Activated T-cell treated with anti-CD3 and anti-CD28 coated beads, Interleukin-2, amount 50 U/mL, for 48 hours (primary cell): ENCODE results near the gene TRA2A.
"Not testable (repeated sequence)": the region's sequence is repeated elsewhere in the genome, so short reads cannot be mapped to it uniquely, and the experiment has no call there.

Experiments used
- DNase-seq, 2 experiments: peaks; one replicate each; pipeline ENCODE4 v3.0.0-alpha.2; 2020

TRA2A gene

DNA sequence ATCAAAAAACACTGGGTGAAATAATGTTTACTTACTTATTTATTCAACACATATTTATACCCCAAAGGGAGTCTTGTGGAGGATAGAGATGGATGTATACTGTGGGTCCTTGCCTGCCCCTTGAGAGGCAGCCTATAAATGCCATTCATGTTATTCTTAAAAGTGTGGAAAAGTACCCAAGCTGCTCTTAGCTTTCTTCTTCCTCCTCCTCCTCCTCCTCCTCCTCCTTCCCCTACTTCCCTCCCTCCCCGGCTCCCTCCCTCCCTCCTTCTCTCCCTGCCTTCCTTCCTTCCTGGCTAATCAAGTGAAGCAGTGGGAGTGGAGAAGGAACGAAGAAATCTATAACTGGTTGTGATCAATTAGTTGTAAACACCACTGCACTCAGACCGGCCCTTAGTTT lies 40.3 kb downstream of the TRA2A start:
- no peak for DNase-seq

DNA sequence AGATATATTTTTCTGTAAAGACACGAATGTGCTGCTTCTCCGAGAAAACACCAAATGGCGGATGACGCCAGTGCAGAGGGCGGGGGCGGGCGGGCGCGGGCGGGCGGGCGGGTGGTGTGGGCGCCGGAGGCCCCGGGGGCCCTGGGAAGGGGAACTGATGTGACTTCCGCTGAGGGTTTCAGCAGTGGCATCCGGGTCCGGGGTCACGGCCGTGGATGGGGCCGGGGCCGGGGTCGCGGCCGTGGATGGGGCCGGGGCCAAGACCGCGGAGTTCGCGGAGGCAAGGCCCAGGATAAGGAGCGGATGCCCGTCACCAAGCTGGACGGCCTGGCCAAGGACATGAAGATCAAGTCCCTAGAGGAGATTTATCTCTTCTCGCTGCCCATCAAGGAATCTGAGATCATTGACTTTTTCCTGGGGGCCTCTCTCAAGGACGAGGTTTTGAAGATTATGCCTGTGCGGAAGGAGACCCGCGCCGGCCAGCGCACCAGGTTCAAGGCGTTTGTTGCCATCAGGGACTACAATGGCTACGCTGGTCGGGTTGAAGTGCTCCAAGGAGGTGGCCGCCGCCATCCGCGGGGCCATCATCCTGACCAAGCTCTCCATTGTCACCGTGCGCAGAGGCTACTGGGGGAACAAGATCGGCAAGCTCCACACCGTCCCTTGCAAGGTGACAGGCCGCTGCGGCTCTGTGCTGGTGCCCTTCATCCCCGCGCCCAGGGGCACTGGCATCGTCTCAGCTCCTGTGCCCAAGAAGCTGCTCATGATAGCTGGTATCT lies 41.2 kb downstream of the TRA2A start:
- peak; percentile 49 to 66 for DNase-seq

DNA sequence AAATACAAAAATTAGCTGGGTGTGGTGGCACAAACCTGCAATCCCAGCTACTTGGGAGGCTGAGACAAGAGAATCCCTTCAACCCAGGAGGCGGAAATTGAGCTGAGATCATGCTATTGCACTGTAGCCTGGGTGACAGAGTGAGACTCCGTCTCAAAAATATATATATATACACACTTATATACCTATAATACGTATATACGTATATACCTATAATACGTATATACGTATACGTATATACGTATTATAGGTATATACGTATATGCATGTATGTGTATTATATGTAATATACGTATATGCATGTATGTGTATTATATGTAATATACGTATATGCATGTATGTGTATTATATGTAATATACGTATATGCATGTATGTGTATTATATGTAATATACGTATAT lies 43.1 kb downstream of the TRA2A start:
- not testable (repeated sequence) for DNase-seq

DNA sequence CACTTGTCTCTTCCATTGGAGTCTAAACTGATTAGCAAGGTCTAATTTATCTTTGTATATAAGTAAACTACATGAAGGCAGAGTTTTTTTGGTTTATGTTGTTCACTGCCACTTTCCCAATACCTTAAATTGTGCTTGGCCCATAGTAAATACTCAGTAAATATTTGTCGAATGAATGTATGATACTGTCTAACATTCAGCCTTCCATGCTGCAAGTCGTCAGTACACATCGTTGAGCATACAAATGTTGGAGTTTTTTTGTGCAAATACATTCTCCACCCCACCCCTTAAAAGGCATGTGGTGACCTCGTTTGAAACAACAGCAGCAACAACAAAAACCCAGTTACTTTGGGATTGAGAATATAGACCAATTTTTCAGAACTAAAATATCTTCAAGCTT lies 44.1 kb downstream of the TRA2A start:
- DNase-seq, result no peak

DNA sequence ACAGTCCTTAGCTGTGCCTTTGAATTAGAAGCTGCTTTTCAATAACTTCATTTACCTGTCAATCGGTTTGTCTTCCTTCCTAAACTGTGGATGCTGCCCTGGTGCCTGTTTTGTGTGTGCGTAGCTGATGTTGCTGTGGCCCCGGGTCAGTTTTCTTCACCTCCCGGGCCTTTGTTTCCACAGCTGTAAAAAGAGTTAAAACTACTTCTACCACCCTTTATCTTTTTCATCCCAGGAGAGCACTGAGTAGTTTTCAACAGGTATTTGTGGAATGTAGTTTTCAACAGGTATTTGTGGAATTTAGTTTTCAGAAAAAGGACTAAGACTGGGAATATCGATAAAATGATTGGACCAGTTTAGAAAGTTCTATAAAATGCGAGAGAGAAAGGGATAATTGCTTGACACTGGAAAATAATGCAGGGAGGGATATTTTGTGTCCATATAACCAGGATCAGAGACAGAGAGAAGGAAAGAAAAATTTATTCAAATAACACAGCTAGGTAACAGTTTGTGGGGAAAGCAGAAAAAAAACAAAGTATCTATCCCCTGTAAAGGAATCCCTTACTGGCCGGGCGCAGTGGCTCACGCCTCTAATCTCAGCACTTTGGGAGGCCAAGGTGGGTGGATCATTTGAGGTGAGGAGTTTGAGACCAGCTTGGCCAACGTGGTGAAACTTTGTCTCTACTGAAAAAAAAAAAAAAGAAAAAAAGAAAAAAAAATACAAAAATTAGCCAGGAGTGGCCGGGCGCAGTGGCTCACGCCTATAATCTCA lies 45.6 kb downstream of the TRA2A start:
- DNase-seq, result no peak

DNA sequence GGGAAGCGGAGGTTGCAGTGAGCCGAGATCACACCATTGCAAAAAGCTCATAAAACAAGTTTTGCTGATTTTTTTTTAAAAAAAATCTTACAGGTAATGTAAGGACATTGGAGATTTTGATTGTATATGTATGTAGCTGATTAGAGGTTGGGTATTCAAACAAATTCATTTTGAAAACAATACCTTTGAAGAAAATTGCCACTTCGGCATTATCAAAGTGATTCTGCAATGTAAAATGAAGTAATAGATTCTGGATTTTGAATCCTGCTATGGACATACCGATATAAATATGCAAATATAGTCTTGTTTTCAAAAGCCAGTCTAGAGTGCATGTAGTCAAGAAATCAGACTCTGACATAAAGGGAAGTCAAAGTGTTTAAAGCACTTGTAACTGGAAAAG lies 49.1 kb downstream of the TRA2A start:
- no peak for DNase-seq

DNA sequence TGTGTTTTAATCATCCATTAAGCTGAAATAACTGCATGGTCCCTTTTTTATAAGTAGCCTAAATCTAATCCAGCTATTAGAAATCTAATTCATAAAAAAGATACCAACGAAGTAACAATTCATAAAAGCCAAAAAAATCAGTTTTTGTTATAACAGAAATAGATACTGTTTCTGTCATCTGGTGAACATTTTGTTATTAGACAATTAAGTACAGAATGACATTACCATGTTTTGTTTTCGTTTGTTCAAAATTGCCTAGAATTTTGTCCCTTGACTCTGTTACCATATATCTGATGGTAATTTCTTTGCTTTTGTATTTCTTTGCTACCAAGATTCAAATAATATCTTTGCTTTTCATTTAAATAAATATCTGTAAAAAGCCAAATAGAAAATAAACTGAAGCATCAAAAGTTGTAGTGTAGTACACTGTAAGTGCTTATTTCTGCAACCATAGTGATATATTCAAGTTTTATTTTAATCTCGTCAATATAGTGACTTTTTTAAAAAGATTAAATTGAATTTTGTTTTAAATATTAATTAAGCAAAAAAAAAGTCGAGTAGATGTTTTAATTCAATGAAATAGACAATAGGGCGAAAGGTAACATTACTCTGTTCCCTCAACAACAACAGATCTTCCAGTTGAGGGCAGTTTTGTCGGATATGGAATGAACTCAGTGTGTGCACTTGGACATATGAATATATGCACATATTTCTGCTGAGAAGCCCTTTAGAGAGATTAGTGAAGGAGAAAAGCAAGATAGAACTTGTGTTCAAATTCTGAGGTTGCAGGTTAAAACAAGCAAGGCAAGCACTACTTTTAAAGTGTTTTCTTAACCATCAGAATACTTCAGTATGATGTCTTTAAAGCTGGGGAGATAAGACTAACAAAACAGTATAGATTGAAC lies 53.6 kb downstream of the TRA2A start:
- DNase-seq, result no peak

DNA sequence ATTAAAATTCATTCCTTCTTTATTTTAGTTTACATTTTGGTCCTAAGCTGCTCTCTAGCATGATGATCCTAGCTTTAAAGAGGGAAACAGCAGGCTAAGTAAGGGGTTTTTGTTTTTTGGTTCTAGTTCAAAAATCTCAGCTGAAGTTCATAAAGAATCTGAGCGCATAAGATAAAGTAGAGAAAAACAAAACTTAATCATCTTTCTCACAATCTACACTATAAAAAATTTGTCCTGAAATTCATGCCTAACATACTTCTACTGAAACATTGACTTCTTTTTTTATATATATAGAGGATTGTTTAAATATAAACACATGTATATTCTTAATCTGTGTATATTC lies 54.7 kb downstream of the TRA2A start:
- DNase-seq, result no peak

DNA sequence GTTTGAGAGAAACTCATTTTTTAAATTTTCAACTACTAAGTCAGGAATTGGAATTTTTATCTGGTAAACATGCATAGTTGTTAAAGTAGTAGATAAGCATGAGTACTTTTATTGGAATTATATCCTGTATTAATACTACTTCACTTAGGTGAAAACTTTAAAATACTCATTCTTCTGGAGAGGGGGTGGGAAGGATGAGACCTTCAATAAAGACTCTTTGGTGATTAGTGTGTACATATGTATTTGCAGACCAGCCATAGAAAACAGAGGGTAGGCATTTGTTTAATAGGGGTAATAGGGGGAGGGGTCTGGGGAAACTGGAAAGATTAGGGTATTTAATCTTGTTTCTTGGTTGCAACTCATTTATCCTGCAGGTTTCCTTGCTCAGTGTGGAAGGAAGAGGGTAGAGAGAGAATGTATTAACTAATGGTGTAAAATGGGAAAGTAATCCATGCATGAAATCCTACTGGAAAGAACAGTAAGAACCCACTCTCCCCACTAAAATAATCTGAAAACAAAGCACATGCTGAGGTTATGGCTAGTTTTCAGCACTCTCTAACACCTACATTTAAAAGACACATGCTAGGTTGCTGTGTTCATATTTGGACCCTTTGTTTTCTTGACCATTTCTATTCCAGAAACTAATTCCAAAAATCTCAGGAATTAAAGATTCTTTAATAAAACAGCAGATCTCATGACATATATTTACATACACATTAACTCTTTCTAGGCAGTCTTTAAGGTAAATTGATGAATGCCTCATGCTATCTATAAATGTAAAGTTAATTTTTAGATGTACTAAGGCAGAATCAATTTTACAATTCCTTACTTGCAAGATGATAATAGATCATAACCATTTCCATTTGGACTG lies 55.3 kb downstream of the TRA2A start:
- no peak for DNase-seq

DNA sequence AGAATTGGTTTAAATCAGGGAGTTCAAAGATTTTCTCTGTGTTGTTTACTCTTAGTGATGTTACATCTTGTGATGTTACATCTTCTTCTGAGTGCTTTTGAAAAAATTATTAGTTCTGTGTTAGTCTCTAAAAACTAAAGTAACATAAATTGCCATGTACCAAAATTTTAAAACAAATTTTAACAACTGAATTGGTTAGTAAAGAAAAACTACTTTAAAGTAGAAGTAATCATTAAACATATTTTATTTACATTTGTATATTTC lies 56.3 kb downstream of the TRA2A start:
- DNase-seq, result no peak

DNA sequence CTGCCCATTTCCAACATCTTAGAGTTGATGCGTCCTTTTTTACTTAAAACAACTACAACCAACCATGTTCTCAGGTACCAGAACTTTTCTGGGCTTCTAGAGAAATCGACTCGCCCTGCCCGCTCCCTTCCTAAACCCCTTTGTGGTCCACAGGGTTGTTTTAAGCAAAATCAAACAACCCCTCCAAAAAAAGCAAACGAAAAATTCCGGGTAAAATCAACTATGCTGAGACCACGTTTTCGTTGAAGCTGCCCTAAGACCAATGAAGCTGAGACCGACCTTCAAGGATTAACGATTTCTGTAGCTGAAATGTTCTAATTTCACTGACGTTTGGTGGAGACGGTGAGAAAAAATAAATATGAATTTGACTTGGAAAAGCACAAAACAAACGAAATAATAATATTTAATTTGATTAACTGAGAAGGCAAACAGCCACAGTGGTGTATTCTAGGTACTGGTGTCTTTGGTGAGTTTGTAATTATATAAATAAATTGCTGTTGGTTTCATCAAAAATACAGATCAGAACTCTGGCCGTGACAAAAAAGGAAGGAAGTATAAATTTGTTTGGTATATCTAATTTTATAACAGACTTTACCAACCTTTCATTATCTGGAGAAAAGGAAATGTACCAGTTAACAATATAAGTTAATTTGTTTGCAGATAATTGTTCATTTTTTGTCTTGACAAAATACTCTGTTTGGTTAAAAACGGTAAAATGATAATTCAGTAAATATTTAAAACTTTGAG lies 56.8 kb downstream of the TRA2A start:
- DNase-seq, result no peak

DNA sequence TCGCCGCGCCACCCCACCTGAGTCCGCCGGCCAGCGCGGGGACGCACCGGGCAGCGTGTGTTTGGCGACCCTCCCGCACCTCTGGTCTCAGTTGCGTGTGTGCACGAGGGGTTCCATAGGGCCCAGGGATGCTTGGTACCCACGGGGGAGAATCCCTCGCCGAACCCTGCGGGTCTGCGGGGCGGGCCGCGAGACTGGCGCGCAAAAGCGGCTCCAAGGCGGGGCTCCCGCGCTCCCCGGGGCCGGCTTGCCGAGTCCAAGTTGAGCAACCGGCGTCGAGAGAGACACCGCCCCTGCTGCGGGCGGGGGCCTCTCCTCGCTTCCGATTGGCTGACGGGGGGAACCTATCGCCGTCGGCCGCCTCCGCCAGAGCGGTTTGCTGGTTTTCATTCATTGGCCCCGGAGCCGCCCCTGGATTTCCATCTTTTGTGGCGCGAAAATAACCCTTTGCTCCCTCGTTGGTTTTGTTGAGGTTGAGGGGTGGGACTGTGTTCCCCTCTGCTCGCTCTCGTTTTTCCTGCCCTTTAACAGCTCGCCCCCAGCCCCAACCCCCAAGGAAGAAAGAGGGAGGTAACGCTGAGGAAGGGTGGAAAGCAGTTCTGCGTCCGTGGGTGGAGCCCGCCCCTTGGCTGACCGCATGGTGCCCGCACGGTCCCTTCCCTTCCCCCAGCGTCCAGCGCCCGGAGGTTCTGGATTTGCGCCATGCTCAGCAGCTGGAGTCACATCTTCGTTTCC lies 57.5 kb downstream of the TRA2A start:
- peak; percentile 87 to 90 for DNase-seq

DNA sequence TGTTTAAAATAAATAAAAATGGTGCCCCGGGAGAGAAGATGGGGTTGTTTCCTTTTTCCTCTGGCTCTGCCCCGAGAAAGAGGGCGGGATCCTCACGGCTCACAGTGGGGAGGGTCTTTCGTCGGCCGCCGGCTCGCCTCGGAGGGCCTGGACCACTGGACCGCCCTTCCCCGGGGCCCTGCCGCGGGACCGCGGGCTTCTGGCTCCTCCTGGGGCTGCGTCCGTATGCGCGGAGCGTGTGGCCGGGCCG lies 58.0 kb downstream of the TRA2A start:
- DNase-seq, result peak in 1 of 2 experiments; percentile 25

DNA sequence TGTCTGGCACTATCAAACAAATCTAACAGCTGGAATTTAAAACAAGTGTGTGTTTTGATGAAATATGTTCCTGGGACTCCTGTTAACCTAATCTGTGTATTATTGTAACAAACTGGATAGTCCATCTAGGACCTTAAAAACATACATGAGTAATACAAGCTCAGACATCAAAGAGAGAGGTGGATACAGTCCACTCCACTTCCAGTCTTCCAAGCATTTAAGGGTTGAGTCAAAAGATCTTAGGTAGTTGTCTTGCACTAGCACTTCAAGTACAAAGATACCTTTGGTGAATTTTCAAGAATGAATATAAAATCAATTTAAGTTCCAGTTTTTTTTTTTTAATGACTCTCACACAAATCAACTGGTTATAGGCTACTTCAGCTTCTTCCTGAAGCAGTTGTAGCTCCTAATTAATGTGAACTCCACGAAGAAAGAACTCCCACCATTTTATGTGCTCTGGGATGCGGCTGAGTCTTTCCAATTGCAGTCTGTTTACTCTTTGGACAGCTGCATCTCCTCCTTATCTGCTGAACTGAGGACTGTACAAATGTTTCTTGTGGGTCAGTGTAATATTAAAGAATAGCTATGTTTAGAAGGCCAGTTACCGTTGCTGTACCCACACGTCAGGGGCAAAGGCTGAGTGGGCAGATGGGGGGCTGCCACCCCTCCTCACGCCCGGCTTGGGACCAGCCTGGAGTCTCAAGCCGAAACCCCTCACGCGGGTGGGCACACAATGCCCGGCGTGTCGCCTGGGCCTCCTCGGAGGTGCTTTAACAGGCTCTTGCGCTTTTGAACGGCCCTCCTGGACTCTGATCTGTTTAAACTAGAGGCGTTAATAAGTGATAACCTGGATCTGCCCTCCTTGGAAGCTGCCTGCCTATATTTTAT lies 58.6 kb downstream of the TRA2A start:
- peak in 1 of 2 experiments; percentile 28 for DNase-seq

DNA sequence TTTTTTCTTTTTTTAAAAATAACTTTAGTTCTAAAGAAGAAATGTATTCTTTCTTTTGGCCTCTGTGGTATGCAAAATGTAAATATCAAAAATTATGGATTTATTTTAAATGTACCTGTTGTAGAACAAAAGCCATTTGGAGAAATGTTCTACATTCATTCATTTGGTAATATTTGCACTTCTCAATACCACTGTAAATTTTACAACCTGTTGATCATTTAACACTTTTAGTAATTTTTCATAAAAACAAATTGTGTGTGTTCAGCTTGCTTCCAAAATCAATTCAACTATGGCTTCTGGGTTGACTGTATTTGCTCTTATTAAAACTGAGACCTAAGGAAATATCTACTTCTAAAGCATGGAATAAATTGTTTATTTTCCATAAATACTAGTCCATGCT lies 59.2 kb downstream of the TRA2A start:
- DNase-seq, result no peak

DNA sequence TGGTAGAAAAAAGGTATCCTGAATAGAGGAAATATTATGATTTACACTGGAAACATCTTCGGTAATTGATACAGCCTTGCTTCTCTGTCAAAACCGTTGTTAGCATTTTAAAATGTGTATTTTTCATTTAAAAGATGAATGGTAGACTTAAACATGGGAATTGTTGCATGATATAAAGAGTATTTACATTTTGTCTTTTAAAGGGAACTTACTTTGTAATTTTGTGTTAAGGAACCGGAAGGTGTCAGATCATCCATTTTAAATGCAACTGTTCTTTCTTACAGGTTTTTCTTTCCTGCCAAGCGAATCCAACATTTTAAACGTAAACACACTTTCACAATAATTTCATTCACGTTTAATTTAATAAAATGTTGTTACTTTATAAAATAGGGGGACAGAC lies 59.7 kb downstream of the TRA2A start:
- DNase-seq, result no peak

DNA sequence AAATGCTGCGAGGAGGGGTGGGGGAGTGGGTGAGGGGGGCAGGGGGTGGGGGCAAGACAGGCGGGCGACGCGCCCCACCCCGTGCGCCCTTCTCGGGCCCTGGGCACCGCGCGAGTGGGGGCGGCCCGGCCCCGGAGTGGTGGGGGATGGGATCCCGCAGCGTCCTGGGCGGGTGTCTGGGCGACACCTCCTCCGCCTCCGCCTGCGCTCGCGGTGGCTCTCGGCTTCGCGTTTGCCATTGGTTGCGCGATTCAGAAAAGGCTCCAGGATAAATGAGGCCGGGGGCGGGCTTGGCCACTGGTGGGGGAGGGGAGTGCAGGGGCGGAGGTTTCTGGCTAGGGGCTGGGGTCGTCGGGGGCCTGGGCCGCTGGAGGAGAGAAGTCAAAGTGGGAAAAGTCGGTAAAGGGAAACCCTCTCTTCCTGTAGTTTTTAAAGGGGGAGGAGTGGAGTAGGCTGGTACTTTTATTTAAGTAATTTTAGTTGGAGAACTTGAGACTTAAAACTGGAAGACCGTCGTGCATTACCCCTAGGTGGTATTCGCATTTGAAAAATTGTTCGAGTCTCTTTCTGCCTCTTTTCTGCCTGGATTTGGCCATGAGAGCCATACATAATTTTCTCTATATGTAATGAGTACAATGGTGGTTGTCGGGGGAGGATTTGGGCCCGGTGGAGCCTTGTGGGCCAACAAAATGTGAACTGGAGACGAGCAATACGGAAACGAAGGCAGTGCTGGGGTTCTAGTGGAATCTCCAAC lies 60.5 kb downstream of the TRA2A start:
- peak; percentile 40 to 53 for DNase-seq

DNA sequence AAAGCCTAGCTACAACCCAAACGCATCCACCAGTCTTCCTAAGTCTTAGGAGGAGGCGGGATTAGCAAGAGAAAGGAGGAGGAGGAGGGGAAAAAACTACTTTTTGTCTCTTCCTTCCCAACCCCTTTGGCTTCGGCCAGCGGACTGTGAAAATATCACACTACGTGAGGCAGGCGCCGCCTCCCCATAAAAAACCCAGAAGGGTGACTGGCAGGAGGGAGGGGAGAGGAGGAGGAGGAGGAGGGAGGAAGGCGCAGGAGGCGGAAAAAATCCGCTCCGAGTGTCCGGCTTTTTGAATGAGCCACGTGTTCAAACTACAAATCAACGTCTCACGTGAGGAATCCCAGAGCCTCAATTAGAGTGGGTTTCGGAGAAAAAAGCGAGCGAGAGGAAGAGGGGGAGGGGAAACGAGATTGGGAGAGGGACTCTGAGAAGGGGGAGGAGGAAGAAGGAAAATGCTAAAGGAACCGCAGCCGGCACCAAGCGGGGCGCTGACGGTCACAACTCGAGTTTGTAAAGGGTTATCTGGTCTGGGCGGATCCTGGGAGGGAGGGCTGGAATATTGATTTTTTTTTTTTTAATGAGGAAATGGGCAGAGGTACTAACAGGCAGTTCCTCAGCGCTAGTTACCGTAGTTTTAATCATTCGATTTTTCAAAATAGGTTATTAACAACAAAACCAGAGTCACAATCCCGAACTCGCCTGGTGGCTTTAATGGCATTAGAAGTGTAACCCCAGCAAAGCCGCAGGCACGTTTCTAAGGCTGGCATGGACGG lies 61.3 kb downstream of the TRA2A start, which contains the start of gene IGF2BP3:
Gene IGF2BP3, minus strand, starts transcription at position 162 of the 776 bp plus-strand sequence. CDS start 381 bp downstream, outside the sequence.
- peak; percentile 58 to 61 for DNase-seq

DNA sequence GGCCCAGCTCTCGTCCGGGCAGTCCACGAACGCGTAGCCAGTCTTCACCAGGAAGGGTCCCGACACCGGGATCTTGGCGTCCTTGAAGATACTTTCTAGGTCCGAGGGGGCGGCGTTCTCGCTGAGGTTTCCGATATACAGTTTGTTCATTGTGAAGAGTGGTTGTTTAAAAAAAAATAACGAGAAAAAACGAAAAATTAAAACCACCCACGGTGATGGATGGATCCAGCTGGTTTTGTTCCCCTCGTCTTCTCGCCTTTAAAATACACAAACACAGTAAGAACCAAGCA lies 61.9 kb downstream of the TRA2A start:
- DNase-seq, result peak; percentile 30 to 31
